ENCODE measurements around the gene ZNF614. TPM values are rescaled to one million over a fixed set of nuclear protein-coding genes. Genes with fewer than 3 reads are reported as not detected.

The ZNF614 gene
- total and polyA plus RNA-seq, 2 of the 13 experiments (the other 11 are each of a cell fraction or from before 2014, with no cell fraction given) = 13.0 to 22.8 TPM

- TF ChIP-seq, protein P1, sequence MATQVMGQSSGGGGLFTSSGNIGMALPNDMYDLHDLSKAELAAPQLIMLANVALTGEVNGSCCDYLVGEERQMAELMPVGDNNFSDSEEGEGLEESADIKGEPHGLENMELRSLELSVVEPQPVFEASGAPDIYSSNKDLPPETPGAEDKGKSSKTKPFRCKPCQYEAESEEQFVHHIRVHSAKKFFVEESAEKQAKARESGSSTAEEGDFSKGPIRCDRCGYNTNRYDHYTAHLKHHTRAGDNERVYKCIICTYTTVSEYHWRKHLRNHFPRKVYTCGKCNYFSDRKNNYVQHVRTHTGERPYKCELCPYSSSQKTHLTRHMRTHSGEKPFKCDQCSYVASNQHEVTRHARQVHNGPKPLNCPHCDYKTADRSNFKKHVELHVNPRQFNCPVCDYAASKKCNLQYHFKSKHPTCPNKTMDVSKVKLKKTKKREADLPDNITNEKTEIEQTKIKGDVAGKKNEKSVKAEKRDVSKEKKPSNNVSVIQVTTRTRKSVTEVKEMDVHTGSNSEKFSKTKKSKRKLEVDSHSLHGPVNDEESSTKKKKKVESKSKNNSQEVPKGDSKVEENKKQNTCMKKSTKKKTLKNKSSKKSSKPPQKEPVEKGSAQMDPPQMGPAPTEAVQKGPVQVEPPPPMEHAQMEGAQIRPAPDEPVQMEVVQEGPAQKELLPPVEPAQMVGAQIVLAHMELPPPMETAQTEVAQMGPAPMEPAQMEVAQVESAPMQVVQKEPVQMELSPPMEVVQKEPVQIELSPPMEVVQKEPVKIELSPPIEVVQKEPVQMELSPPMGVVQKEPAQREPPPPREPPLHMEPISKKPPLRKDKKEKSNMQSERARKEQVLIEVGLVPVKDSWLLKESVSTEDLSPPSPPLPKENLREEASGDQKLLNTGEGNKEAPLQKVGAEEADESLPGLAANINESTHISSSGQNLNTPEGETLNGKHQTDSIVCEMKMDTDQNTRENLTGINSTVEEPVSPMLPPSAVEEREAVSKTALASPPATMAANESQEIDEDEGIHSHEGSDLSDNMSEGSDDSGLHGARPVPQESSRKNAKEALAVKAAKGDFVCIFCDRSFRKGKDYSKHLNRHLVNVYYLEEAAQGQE (IDR thresholded peaks at IDR 0.05; ENCODE audit: borderline replicate concordance in 1 of 2, low read depth in 1 of 2, low read length in 2 of 2) = no peak
- TF ChIP-seq, protein P2, sequence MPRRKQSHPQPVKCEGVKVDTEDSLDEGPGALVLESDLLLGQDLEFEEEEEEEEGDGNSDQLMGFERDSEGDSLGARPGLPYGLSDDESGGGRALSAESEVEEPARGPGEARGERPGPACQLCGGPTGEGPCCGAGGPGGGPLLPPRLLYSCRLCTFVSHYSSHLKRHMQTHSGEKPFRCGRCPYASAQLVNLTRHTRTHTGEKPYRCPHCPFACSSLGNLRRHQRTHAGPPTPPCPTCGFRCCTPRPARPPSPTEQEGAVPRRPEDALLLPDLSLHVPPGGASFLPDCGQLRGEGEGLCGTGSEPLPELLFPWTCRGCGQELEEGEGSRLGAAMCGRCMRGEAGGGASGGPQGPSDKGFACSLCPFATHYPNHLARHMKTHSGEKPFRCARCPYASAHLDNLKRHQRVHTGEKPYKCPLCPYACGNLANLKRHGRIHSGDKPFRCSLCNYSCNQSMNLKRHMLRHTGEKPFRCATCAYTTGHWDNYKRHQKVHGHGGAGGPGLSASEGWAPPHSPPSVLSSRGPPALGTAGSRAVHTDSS (CRISPR knock-in tag; conservative IDR thresholded peaks at IDR 0.05) = no peak
- TF ChIP-seq CREB1 (IDR thresholded peaks at IDR 0.05) (peak; percentile 68), CREB1 (CRISPR knock-in tag; IDR thresholded peaks at IDR 0.05) (peak; percentile 53), ZNF232 (CRISPR knock-in tag; IDR thresholded peaks at IDR 0.05; ENCODE audit: borderline replicate concordance) (peak; percentile 69; the same call in 1 of the 2 replicates), ZNF670 (CRISPR knock-in tag; IDR thresholded peaks at IDR 0.05; ENCODE audit: borderline replicate concordance) (no peak), CHD2 (IDR thresholded peaks at IDR 0.05; ENCODE audit: low read depth, low read length) (no peak), ZBTB43 (CRISPR knock-in tag; conservative IDR thresholded peaks at IDR 0.05) (no peak), KMT2B (CRISPR knock-in tag; IDR thresholded peaks at IDR 0.05) (peak; percentile 89), KLF13 (CRISPR knock-in tag; IDR thresholded peaks at IDR 0.05) (no peak), ELF4 (CRISPR knock-in tag; IDR thresholded peaks at IDR 0.05; ENCODE audit: borderline replicate concordance) (no peak), AGO1 (IDR thresholded peaks at IDR 0.05; ENCODE audit: low read depth, low read length, poor library complexity, severe bottlenecking) (peak; percentile 24), KAT8 (CRISPR knock-in tag; IDR thresholded peaks at IDR 0.05) (peak; percentile 81), ZNF839 (CRISPR knock-in tag; IDR thresholded peaks at IDR 0.05; ENCODE audit: borderline replicate concordance) (peak; percentile 63; the same call in 1 of the 2 replicates), SALL1 (CRISPR knock-in tag; IDR thresholded peaks at IDR 0.05) (peak; percentile 73), RBFOX2 (IDR thresholded peaks at IDR 0.05; ENCODE audit: low read depth, low read length) (peak; percentile 49), RFXAP (CRISPR knock-in tag; IDR thresholded peaks at IDR 0.05; ENCODE audit: borderline replicate concordance) (no peak), GFI1 (CRISPR knock-in tag; IDR thresholded peaks at IDR 0.05; ENCODE audit: borderline replicate concordance) (0 out of 2 replicates have a peak, but pooled peaks have one; percentile 65), FOXJ3 (CRISPR knock-in tag; IDR thresholded peaks at IDR 0.05; ENCODE audit: borderline replicate concordance) (0 out of 2 replicates have a peak, but pooled peaks have one; percentile 43), KDM2A (CRISPR knock-in tag; IDR thresholded peaks at IDR 0.05; ENCODE audit: borderline replicate concordance, low read depth) (peak; percentile 89; the same call in 1 of the 2 replicates), PRPF4 (IDR thresholded peaks at IDR 0.05; ENCODE audit: low read depth, low read length, poor library complexity, severe bottlenecking) (no peak)
- TF ChIP-seq, protein P3, sequence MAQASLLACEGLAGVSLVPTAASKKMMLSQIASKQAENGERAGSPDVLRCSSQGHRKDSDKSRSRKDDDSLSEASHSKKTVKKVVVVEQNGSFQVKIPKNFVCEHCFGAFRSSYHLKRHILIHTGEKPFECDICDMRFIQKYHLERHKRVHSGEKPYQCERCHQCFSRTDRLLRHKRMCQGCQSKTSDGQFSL (CRISPR knock-in tag; IDR thresholded peaks at IDR 0.05) = no peak
Measured at GRCh38 chr19:52007806-52008557, 20.2 kb downstream of the ZNF614 start, which contains the start of gene ZNF615 (continued).

All from HepG2 (cell line).